HCT116 (cell line): ENCODE data around the gene PLEKHM3. TPM values are rescaled to one million over a fixed set of nuclear protein-coding genes. Genes with fewer than 3 reads are reported as not detected.

ENCODE experiments used
- ATAC-seq: fragments of 200-7000 bp; cut with Tn5 transposase; 2 replicates; pipeline ENCODE4 v1.9.1; 2020; ENCODE audit warnings: mild to moderate bottlenecking, moderate library complexity
- BruUV-seq: library from RNA; stranded (reverse); fragments of 400-500 nt; replicated peaks from 2 replicates; lab custom pipeline; 2021; lab: Mats Ljungman, UMichigan
- CTCF ChIA-PET: fragments of 300-600 bp; sonication (Branson Sonifier 250); formaldehyde crosslinking; loops from one replicate; lab custom pipeline; 2021; ENCODE audit warnings: antibody characterized with exemption; lab: Charles Lee
- POLR2A ChIA-PET: fragments of 300-600, 350-600 bp; sonication (Branson Sonifier 250); formaldehyde crosslinking; loops from one replicate; lab custom pipeline; 2021; ENCODE audit warnings: antibody characterized with exemption; lab: Charles Lee
- RAD21 ChIA-PET, 2 experiments: fragments of 300-600 bp; sonication (Branson Sonifier 250); formaldehyde crosslinking; loops; one replicate each; lab custom pipeline; 2023; ENCODE audit warnings: low total read pairs in 2 of 2; ENCODE audit not compliant: uncharacterized antibody in 2 of 2, unreplicated experiment in 2 of 2, low non-redundant PET in 1 of 2; lab: Charles Lee
- DNase-seq: peaks from one replicate; pipeline ENCODE4 v3.0.0-alpha.2; 2010; ENCODE audit warnings: low read depth, low spot score
- H2AFZ ChIP-seq: fragments of 200-600 bp; shearing (Covaris generic), sonication (generic); 2 replicates; pipeline ENCODE4 v1.6.1; 2017; ENCODE audit warnings: low read depth, mixed run types, mixed read lengths, antibody characterized with exemption, low read length; ENCODE audit not compliant: poor library complexity, severe bottlenecking
- H3K27ac ChIP-seq: 2 replicates; pipeline ENCODE4 v1.5.1; 2012; ENCODE audit warnings: low read depth, low read length
- H3K27me3 ChIP-seq: fragments of 200-600 bp; sonication (generic); 2 replicates; pipeline ENCODE4 v1.6.1; 2016; ENCODE audit warnings: mixed run types, low read length, mixed read lengths; ENCODE audit not compliant: insufficient read depth
- H3K36me3 ChIP-seq, 2 experiments: fragments of 200-500 bp in 1 of 2; fragments of 200-600 bp in 1 of 2; sonication (Bioruptor generic) in 1 of 2; sonication (generic) in 1 of 2; 2 replicates each; pipeline versions ENCODE4 v1.5.1 to v1.6.1; 2014 to 2016; ENCODE audit warnings: low read length in 2 of 2, inconsistent platforms in 1 of 2, mixed read lengths in 1 of 2, mixed run types in 1 of 2; ENCODE audit not compliant: insufficient read depth in 2 of 2, control insufficient read depth in 1 of 2
- H3K4me1 ChIP-seq, 2 experiments: fragments of 200-600 bp in 1 of 2; sonication (generic) in 1 of 2; 2 replicates each; pipeline versions ENCODE4 v1.5.1 to v1.6.1; 2012 to 2017; ENCODE audit warnings: low read length in 2 of 2, inconsistent platforms in 1 of 2, mild to moderate bottlenecking in 1 of 2, mixed read lengths in 1 of 2, mixed run types in 1 of 2, moderate library complexity in 1 of 2; ENCODE audit not compliant: insufficient read depth in 2 of 2, control insufficient read depth in 1 of 2
- H3K4me2 ChIP-seq: fragments of 200-600 bp; sonication (generic); 2 replicates; pipeline ENCODE4 v1.6.1; 2017; ENCODE audit warnings: mixed run types, low read length, mixed read lengths
- H3K4me3 ChIP-seq, 2 experiments: fragments of 200-600 bp in 1 of 2; sonication (generic) in 1 of 2; replicated peaks in 1 of 2; 2 replicates each; pipeline ENCODE4 v1.5.1; 2011 to 2016; ENCODE audit warnings: low read length in 2 of 2, control low read depth in 1 of 2, low read depth in 1 of 2, mild to moderate bottlenecking in 1 of 2, mixed read lengths in 1 of 2, mixed run types in 1 of 2
- H3K79me2 ChIP-seq: fragments of 200-600 bp; sonication (generic); 2 replicates; pipeline ENCODE4 v1.6.1; 2017; ENCODE audit warnings: mild to moderate bottlenecking, mixed run types, low read length, moderate library complexity, mixed read lengths; ENCODE audit not compliant: insufficient read depth
- H3K9ac ChIP-seq: fragments of 200-600 bp; sonication (generic); 2 replicates; pipeline ENCODE4 v1.6.1; 2016; ENCODE audit warnings: low read length, mixed read lengths
- H3K9me2 ChIP-seq: fragments of 200-600 bp; sonication (generic), shearing (Covaris generic); 2 replicates; pipeline ENCODE4 v1.6.1; 2017; ENCODE audit warnings: mixed run types, mild to moderate bottlenecking, moderate library complexity; ENCODE audit not compliant: insufficient read depth
- H3K9me3 ChIP-seq, 2 experiments: fragments of 200-500 bp in 1 of 2; fragments of 200-600 bp in 1 of 2; sonication (Bioruptor generic) in 1 of 2; sonication (generic) in 1 of 2; 2 replicates each; pipeline ENCODE4 v1.6.1; 2014 to 2017; ENCODE audit warnings: low read length in 2 of 2, mixed read lengths in 2 of 2, inconsistent platforms in 1 of 2, low read depth in 1 of 2, mild to moderate bottlenecking in 1 of 2, mixed run types in 1 of 2, moderate library complexity in 1 of 2; ENCODE audit not compliant: control insufficient read depth in 1 of 2, insufficient read depth in 1 of 2
- H4K20me1 ChIP-seq: fragments of 200-600 bp; sonication (generic), shearing (Covaris generic); 2 replicates; pipeline ENCODE4 v1.6.1; 2017; ENCODE audit warnings: mixed run types, mild to moderate bottlenecking, moderate library complexity; ENCODE audit not compliant: insufficient read depth
- CBX3 ChIP-seq: IDR thresholded peaks from 2 replicates; pipeline ENCODE4 v1.6.1; 2012; ENCODE audit warnings: low read depth
- EGR1 ChIP-seq: IDR thresholded peaks from 2 replicates; pipeline ENCODE4 v1.6.1; 2012; ENCODE audit warnings: low read depth
- EZH2phosphoT487 ChIP-seq: fragments of 200-600 bp; IDR thresholded peaks from 2 replicates; pipeline ENCODE4 v1.6.1; 2018; ENCODE audit warnings: antibody characterized with exemption, borderline replicate concordance
- RAD21 ChIP-seq: IDR thresholded peaks from 2 replicates; pipeline ENCODE4 v1.6.1; 2012; ENCODE audit warnings: low read depth, mild to moderate bottlenecking
- SP1 ChIP-seq: IDR thresholded peaks from 2 replicates; pipeline ENCODE4 v1.6.1; 2012; ENCODE audit warnings: low read depth
- ZNF274 ChIP-seq: fragments of 200-500 bp; sonication (Bioruptor generic); IDR thresholded peaks from 2 replicates; pipeline ENCODE4 v1.6.1; 2014; ENCODE audit warnings: mild to moderate bottlenecking, low read depth, low read length, inconsistent platforms
- intact Hi-C: fragments of 100-400 bp; cut with micrococcal nuclease; formaldehyde crosslinking; loops from 2 replicates; pipeline ENCODE4 v1.10.0; 2022
- total RNA-seq: library from RNA; stranded (reverse); gene quantifications from one replicate; pipeline ENCODE4 v1.2.1, GENCODE V29; 2021; ENCODE audit not compliant: unreplicated experiment
- TF ChIP-seq, protein P1 (sequence below): IDR thresholded peaks from 2 replicates; pipeline ENCODE4 v1.6.1; 2012
- TF ChIP-seq, protein P2 (sequence below): IDR thresholded peaks from 2 replicates; pipeline ENCODE4 v1.6.1; 2012; ENCODE audit warnings: low read depth

The PLEKHM3 gene
- total RNA-seq, 1 experiment from 2014 or later = 6.3 TPM

DNA sequence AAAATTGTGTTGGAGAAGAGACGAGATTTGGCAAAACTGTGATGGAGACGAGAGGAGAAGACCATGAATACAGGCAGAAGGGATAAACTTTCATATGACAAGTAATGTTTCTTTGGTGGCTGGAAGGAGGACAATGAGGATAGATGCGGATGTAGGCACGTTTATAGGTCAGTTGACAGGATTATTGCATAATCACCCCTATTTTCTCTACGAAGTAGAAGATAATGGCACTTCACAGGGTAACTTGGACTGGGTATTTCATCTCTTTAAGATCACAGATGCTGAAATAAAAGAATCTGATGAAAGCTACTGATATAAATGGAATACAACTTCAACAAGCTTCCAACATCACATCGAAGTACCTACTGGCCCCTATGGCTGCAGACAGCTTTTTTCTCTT, 81.0 kb downstream of the PLEKHM3 start:
- Histone ChIP-seq H3K4me2 (no peak overlapping the region), H3K36me3 (no peaks in the 10 kb centered on the region), H3K27me3 (no peaks in the 10 kb centered on the region), H3K4me3 (no peak overlapping the region), H3K4me1 (no peaks in the 10 kb centered on the region), H3K27ac (no peak overlapping the region), H3K9me2 (no peaks in the 10 kb centered on the region), H3K79me2 (no peaks in the 10 kb centered on the region), H3K9ac (no peak overlapping the region), H4K20me1 (no peaks in the 10 kb centered on the region), H2AFZ (no peak overlapping the region), H3K9me3 (no peaks in the 10 kb centered on the region)
- ChIA-PET POLR2A (interaction anchor here (0.7 kb wide), 1 partner anchor 21 kb away, joined by 3 read pairs; no protein-coding TSS in a partner anchor), CTCF (no interaction called here), RAD21 (no interaction called here)
- DNase-seq = no peak
- no TSS peak for BruUV-seq
- no peak for ATAC-seq
- intact Hi-C loops = no loop called here
- TF ChIP-seq RAD21 (no peak), CBX3 (no peak), ZNF274 (no peak), EGR1 (no peak), EZH2phosphoT487 (no peak), SP1 (no peak)
- TF ChIP-seq, protein P1, sequence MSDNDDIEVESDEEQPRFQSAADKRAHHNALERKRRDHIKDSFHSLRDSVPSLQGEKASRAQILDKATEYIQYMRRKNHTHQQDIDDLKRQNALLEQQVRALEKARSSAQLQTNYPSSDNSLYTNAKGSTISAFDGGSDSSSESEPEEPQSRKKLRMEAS = no peak
- TF ChIP-seq, protein P2, sequence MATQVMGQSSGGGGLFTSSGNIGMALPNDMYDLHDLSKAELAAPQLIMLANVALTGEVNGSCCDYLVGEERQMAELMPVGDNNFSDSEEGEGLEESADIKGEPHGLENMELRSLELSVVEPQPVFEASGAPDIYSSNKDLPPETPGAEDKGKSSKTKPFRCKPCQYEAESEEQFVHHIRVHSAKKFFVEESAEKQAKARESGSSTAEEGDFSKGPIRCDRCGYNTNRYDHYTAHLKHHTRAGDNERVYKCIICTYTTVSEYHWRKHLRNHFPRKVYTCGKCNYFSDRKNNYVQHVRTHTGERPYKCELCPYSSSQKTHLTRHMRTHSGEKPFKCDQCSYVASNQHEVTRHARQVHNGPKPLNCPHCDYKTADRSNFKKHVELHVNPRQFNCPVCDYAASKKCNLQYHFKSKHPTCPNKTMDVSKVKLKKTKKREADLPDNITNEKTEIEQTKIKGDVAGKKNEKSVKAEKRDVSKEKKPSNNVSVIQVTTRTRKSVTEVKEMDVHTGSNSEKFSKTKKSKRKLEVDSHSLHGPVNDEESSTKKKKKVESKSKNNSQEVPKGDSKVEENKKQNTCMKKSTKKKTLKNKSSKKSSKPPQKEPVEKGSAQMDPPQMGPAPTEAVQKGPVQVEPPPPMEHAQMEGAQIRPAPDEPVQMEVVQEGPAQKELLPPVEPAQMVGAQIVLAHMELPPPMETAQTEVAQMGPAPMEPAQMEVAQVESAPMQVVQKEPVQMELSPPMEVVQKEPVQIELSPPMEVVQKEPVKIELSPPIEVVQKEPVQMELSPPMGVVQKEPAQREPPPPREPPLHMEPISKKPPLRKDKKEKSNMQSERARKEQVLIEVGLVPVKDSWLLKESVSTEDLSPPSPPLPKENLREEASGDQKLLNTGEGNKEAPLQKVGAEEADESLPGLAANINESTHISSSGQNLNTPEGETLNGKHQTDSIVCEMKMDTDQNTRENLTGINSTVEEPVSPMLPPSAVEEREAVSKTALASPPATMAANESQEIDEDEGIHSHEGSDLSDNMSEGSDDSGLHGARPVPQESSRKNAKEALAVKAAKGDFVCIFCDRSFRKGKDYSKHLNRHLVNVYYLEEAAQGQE = no peak
